AG09319 (cell line): ENCODE data around the gene SLBP.

Source experiments
- DNase-seq: peaks from one replicate; pipeline ENCODE4 v3.0.0-alpha.2; 2010; ENCODE audit warnings: low read depth; ENCODE audit errors: extremely low read depth
- CTCF ChIP-seq: IDR thresholded peaks from 2 replicates; pipeline ENCODE4 v1.5.1; 2011; ENCODE audit warnings: low read depth, mild to moderate bottlenecking, inconsistent platforms, low read length, moderate library complexity

SLBP gene

GRCh38 chr4:1721003-1721665 lies 9.0 kb upstream of the SLBP start, which contains the start of the genes TACC3 and TMEM129:
Gene TACC3 (plus strand): TSS chr4:1721521. CDS start chr4:1723422, 1,901 bp downstream.
Gene TMEM129 (minus strand): TSS chr4:1721323. CDS start chr4:1720837, 486 bp downstream.
- TF ChIP-seq CTCF, result no peak
- DNase-seq, result peak; percentile 66

GRCh38 chr4:1720163-1720983 lies 8.3 kb upstream of the SLBP start:
- DNase-seq, result no peak

GRCh38 chr4:1718095-1718850 lies 6.2 kb upstream of the SLBP start:
- no peak for TF ChIP-seq CTCF
- DNase-seq, result no peak

More at GRCh38 chr4:1720163-1720983, 8.3 kb upstream of the SLBP start:
- no peak for TF ChIP-seq CTCF

- TF ChIP-seq CTCF, result no peak
- no peak for DNase-seq
These were observed 5.3 kb upstream of the SLBP start for GRCh38 chr4:1717129-1718094.

GRCh38 chr4:1716065-1716945 lies 4.2 kb upstream of the SLBP start:
- DNase-seq, result no peak
- no peak for TF ChIP-seq CTCF
